Measurements from ENCODE around the gene FBXL14. TPM values are rescaled to one million over a fixed set of nuclear protein-coding genes. Genes with fewer than 3 reads are reported as not detected.
A peak's percentile ranks its signal among the peaks of the same experiment; 100 is the strongest.
"Not testable (repeated sequence)": the region's sequence is repeated elsewhere in the genome, so short reads cannot be mapped to it uniquely, and the experiment has no call there.

The FBXL14 gene
- total and polyA plus RNA-seq, 3 experiments from 2014 or later = 20.5 to 30.4 (median 22.1) TPM

DNA sequence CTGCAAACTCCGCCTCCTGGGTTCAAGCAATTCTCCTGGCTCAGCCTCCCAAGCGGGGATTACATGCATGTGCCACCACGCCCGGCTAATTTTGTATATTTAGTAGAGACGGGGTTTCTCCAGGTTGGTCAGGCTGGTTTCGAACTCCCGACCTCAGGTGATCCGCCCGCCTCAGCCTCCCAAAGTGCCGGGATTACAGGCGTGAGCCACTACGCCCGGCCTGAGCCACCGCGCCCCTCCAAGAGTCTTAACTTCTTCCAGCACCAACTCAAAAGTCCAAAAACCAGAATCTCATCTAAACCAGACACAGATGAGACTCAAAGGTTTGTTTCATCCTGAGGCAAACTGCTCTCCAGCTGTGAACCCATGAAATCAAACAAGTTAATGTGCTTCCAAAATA, 36.3 kb downstream of the FBXL14 start:
- H3K4me3 Mint-ChIP-seq; H3K27me3 ChIP-seq (ENCODE audit: insufficient read depth, low read length, poor library complexity, severe bottlenecking); H3K36me3 Mint-ChIP-seq; H3K4me3 ChIP-seq (ENCODE audit: low read length); DNase-seq; H3K4me1 Mint-ChIP-seq; POLR2A ChIA-PET; H3K27ac ChIP-seq (ENCODE audit: low read depth, low read length); H3K36me3 ChIP-seq (ENCODE audit: insufficient read depth, low read length); H3K9me3 ChIP-seq (ENCODE audit: low read length); H3K9me3 Mint-ChIP-seq; CTCF ChIA-PET; H3K4me1 ChIP-seq (ENCODE audit: insufficient read depth, low read length): not testable (repeated sequence)
- Mint-ChIP-seq H3K27ac (peak overlapping the region in 1 of 8 donors; percentile 24), H3K27me3 (peaks cover 12 to 22% of the 10 kb centered on the region in 2 donors)

DNA sequence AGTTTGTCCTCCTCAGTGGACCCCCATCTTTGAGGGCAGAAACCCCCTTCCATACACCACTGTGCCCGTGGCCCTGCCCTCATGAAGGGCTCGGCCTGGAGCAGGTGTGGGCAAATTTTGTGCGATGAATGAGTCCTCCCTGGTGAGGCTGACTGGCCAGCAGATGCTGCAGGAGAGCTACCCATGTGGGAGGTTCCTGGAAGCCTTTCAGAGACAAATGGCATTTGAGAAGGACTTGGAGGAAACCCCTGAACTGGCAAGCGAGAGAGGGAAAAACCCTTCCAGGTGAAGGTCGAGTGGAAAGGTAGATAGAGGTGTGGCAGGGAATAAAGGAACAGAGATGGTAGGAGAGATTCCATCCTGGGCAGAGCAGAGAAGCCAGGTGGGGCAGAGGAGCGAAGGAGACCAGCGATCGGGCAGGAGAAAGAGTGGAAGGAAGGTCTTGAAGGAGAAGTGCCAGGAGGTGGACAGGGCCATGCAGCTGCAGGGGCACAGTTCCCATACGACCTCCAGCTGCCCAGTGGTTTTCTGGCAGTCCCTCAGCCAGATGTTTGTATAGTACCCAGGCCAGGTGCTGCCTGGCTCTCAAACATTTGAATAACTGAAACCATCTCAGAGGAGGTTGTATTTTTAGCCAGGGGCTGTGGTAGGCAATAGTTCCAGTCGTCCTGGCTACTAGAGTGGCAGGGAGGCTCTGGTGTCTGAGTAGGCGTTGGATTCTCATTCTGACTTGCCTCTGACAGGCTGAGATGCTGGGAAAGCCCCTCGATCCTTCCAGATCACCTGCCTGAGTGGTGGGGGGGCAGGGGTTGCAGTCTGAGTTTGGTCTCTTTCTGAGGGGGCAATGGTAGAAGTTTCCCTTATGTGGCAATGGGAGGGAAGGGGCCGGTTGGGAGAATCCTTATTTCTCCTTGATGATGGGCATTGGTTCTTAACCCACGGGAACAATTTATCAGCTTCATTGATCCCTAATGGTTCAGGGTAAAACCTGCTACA, 40.1 kb downstream of the FBXL14 start:
- Mint-ChIP-seq H3K27ac (no peak overlapping the region), H3K4me1 (peaks cover 0 to 4% (median 0%) of the 10 kb centered on the region in 3 donors), H3K36me3 (no peaks in the 10 kb centered on the region), H3K27me3 (peaks cover 5 to 13% of the 10 kb centered on the region in 2 donors), H3K9me3 (no peaks in the 10 kb centered on the region), H3K4me3 (no peak overlapping the region)
- no peaks in the 10 kb centered on the region for H3K4me1 ChIP-seq (ENCODE audit: insufficient read depth, low read length)
- ChIA-PET CTCF (no interaction called here), POLR2A (no interaction called here)
- no peaks in the 10 kb centered on the region for H3K27me3 ChIP-seq (ENCODE audit: insufficient read depth, low read length, poor library complexity, severe bottlenecking)
- H3K36me3 ChIP-seq (ENCODE audit: insufficient read depth, low read length) = no peaks in the 10 kb centered on the region
- no peak for DNase-seq
- H3K27ac ChIP-seq (ENCODE audit: low read depth, low read length) = no peak overlapping the region
- no peaks in the 10 kb centered on the region for H3K9me3 ChIP-seq (ENCODE audit: low read length)
- no peak overlapping the region for H3K4me3 ChIP-seq (ENCODE audit: low read length)

DNA sequence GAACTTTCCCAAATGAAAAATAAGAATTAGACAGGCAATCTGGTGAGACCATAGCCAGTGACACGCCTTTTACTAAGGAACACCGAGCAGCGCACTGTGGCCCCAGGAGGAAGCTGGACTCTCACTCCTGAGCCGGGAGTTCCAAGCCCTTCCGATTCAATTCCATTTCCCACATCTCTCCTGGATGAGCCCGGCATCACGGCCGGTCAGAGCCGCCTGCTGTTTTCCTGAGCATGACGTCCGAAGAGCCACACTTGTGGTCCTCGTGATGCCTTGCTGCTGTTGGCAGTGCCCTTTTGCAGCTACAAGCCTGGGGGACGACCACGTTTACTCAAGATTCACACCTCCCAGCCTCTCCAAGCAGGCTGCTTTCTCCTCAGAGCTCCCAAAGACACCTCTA, 40.8 kb downstream of the FBXL14 start:
- Mint-ChIP-seq H3K27me3 (peaks cover 7 to 11% of the 10 kb centered on the region in 2 donors), H3K4me3 (no peak overlapping the region)

DNA sequence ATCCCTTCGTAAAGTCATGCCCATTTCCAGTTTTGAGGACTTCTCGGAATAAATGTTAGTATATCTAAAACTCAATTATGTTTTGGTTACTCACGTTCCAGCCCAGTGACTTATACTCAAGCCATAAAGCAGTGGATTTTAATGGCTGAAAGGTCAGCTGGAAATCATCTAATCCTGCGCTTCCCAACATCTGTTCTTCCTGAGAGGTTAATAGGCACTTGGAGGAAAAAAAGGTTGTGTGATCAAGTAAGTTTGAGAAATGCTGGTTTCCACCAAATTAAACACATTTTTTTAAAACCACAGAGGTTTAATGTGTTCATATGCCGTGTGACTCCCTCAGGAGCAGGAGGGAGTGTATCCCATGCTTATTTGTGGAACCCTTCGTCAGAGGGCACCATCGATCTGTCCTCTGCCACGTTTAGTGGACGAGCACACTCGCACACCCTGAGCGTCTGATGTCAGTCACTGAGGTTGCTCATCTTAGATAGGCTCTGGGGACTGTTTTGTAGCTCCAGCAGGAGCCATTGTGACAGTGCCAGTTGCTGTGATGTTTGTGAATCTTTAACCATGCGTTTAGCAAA, 41.4 kb downstream of the FBXL14 start:
- no peak for DNase-seq
- H3K4me1 ChIP-seq (ENCODE audit: insufficient read depth, low read length) = no peaks in the 10 kb centered on the region
- Mint-ChIP-seq H3K27ac (no peak overlapping the region), H3K27me3 (peaks cover 9 to 15% of the 10 kb centered on the region in 2 donors), H3K4me3 (no peak overlapping the region), H3K9me3 (no peaks in the 10 kb centered on the region), H3K36me3 (peaks cover 0 to 3% (median 0%) of the 10 kb centered on the region in 3 donors), H3K4me1 (peaks cover 0 to 4% (median 0%) of the 10 kb centered on the region in 3 donors)
- no peaks in the 10 kb centered on the region for H3K36me3 ChIP-seq (ENCODE audit: insufficient read depth, low read length)
- CTCF ChIA-PET = no interaction called here
- H3K4me3 ChIP-seq (ENCODE audit: low read length) = no peak overlapping the region
- POLR2A ChIA-PET = no interaction called here
- H3K27ac ChIP-seq (ENCODE audit: low read depth, low read length) = no peak overlapping the region
- H3K27me3 ChIP-seq (ENCODE audit: insufficient read depth, low read length, poor library complexity, severe bottlenecking) = no peaks in the 10 kb centered on the region
- no peaks in the 10 kb centered on the region for H3K9me3 ChIP-seq (ENCODE audit: low read length)

More for the DNA sequence above, 40.8 kb downstream of the FBXL14 start:
- H3K27ac Mint-ChIP-seq = no peak overlapping the region
- no peaks in the 10 kb centered on the region for H3K36me3 ChIP-seq (ENCODE audit: insufficient read depth, low read length)
- no peak overlapping the region for H3K27ac ChIP-seq (ENCODE audit: low read depth, low read length)
- no peak for DNase-seq
- H3K9me3 ChIP-seq (ENCODE audit: low read length) = no peaks in the 10 kb centered on the region
- no peaks in the 10 kb centered on the region for H3K9me3 Mint-ChIP-seq
- ChIA-PET POLR2A (no interaction called here), CTCF (no interaction called here)
- no peaks in the 10 kb centered on the region for H3K36me3 Mint-ChIP-seq
- no peaks in the 10 kb centered on the region for H3K27me3 ChIP-seq (ENCODE audit: insufficient read depth, low read length, poor library complexity, severe bottlenecking)
- no peaks in the 10 kb centered on the region for H3K4me1 ChIP-seq (ENCODE audit: insufficient read depth, low read length)
- no peak overlapping the region for H3K4me3 ChIP-seq (ENCODE audit: low read length)
- H3K4me1 Mint-ChIP-seq = peaks cover 0 to 4% (median 0%) of the 10 kb centered on the region in 3 donors

DNA sequence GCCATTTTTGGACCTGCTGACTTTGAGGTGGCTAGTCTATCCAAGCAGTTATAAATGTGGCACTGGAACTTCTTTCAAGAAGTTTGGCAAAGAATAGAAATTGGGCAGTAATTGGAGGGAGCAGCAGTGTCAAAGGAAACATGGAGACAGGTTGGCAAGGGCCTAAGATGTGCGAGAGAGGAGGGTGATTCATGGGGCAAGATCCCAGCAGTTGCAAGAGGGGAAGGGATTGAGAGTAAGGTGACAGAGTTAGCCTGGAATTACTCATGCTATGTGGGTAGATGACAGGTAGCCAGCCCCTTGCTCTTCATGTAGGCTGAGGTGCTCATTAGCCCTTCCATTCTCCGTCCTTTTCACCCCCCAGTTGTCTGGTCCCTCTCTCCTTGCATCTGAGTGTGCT, 42.2 kb downstream of the FBXL14 start:
- no peak overlapping the region for H3K27ac ChIP-seq (ENCODE audit: low read depth, low read length)
- CTCF ChIA-PET = interaction anchor here (1.2 kb wide), 1 partner anchor 18 kb away, joined by 3 read pairs; no protein-coding TSS in a partner anchor
- peaks cover 1% of the 10 kb centered on the region for H3K27me3 ChIP-seq (ENCODE audit: insufficient read depth, low read length, poor library complexity, severe bottlenecking)
- peaks cover 0 to 4% (median 0%) of the 10 kb centered on the region in 3 donors for H3K4me1 Mint-ChIP-seq
- no peak overlapping the region for H3K4me3 ChIP-seq (ENCODE audit: low read length)
- H3K4me1 ChIP-seq (ENCODE audit: insufficient read depth, low read length) = no peaks in the 10 kb centered on the region
- POLR2A ChIA-PET = no interaction called here
- H3K36me3 Mint-ChIP-seq = peaks cover 0 to 3% (median 0%) of the 10 kb centered on the region in 3 donors
- H3K9me3 Mint-ChIP-seq = no peaks in the 10 kb centered on the region
- peaks cover 11 to 21% of the 10 kb centered on the region in 2 donors for H3K27me3 Mint-ChIP-seq
- no peaks in the 10 kb centered on the region for H3K9me3 ChIP-seq (ENCODE audit: low read length)
- H3K36me3 ChIP-seq (ENCODE audit: insufficient read depth, low read length) = no peaks in the 10 kb centered on the region
- no peak overlapping the region for H3K4me3 Mint-ChIP-seq
- DNase-seq = no peak
- H3K27ac Mint-ChIP-seq = no peak overlapping the region

GRCh38 chr12:1551496-1551895, 42.9 kb downstream of the FBXL14 start:
- Histone ChIP-seq H3K4me1 (ENCODE audit: insufficient read depth, low read length) (no peaks in the 10 kb centered on the region), H3K27me3 (ENCODE audit: insufficient read depth, low read length, poor library complexity, severe bottlenecking) (peaks cover 6% of the 10 kb centered on the region), H3K4me3 (ENCODE audit: low read length) (no peak overlapping the region), H3K27ac (ENCODE audit: low read depth, low read length) (no peak overlapping the region), H3K9me3 (ENCODE audit: low read length) (no peaks in the 10 kb centered on the region), H3K36me3 (ENCODE audit: insufficient read depth, low read length) (no peaks in the 10 kb centered on the region)
- CTCF ChIA-PET = interaction anchor here (1.2 kb wide), 1 partner anchor 17 kb away, joined by 3 read pairs; no protein-coding TSS in a partner anchor
- POLR2A ChIA-PET = no interaction called here
- H3K4me1 Mint-ChIP-seq = peaks cover 0 to 4% (median 0%) of the 10 kb centered on the region in 3 donors
- DNase-seq = no peak
- peaks cover 13 to 16% of the 10 kb centered on the region in 2 donors for H3K27me3 Mint-ChIP-seq
- no peak overlapping the region for H3K4me3 Mint-ChIP-seq
- H3K27ac Mint-ChIP-seq = peak overlapping the region in 1 of 8 donors; percentile 84
- H3K36me3 Mint-ChIP-seq = peaks cover 0 to 3% (median 0%) of the 10 kb centered on the region in 3 donors
- H3K9me3 Mint-ChIP-seq = no peaks in the 10 kb centered on the region

DNA sequence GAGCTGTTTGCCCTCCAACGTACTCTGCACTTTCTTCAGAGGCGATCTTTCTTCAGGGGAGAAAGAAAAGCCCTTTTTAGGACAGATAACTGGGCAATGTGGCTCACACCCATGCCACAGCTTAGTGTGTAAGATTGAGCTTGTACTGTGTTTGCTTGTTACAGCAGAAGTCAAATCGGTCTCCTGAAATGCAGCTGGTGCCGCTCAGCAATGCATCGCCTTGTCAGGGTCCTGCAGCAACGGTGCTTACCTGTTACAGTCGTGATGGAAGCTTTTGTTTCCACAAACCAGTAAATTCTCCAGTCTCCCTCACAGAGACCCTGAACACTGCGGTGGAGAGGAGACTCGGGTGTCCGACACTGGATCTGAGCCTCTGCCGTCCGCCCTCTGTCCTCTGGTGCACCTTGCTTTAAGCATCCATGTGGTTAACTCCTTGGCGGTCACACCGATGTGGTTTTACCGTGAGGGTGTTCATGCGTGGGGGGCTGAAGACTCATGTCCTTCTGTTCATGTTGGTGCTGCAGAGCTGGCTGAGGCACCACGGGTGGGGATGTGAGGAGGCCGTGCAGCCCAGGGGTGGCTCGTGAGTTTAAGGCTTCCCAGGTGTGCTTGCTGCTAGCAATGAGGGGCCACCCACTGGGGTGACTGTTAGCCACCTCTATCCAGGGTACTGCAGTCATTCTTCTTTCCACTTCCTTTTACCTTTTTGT, 47.3 kb downstream of the FBXL14 start:
- DNase-seq = no peak
- Mint-ChIP-seq H3K9me3 (no peaks in the 10 kb centered on the region), H3K4me3 (no peak overlapping the region), H3K27ac (no peak overlapping the region), H3K36me3 (peaks cover 0 to 8% (median 0%) of the 10 kb centered on the region in 3 donors), H3K27me3 (peaks cover 13 to 40% of the 10 kb centered on the region in 2 donors), H3K4me1 (no peaks in the 10 kb centered on the region)
- Histone ChIP-seq H3K4me1 (ENCODE audit: insufficient read depth, low read length) (no peaks in the 10 kb centered on the region), H3K27me3 (ENCODE audit: insufficient read depth, low read length, poor library complexity, severe bottlenecking) (peaks cover 6% of the 10 kb centered on the region), H3K36me3 (ENCODE audit: insufficient read depth, low read length) (no peaks in the 10 kb centered on the region), H3K9me3 (ENCODE audit: low read length) (no peaks in the 10 kb centered on the region), H3K4me3 (ENCODE audit: low read length) (no peak overlapping the region), H3K27ac (ENCODE audit: low read depth, low read length) (no peak overlapping the region)
- CTCF ChIA-PET = interaction anchor here (0.9 kb wide), 1 partner anchor 429 kb away, joined by 3 read pairs; no protein-coding TSS in a partner anchor
- POLR2A ChIA-PET = interaction anchor here (0.5 kb wide), 1 partner anchor 13 kb away, joined by 5 read pairs; no protein-coding TSS in a partner anchor

Data from CD8-positive, alpha-beta memory T cell (primary cell).